Endothelial cell of umbilical vein (primary cell): ENCODE results near the gene TRPM5. TPM values are rescaled to one million over a fixed set of nuclear protein-coding genes. Genes with fewer than 3 reads are reported as not detected.

ENCODE experiments used
- BruUV-seq: library from RNA; stranded (reverse); fragments of 400-500 nt; replicated peaks from 2 replicates; lab custom pipeline; 2021; lab: Mats Ljungman, UMichigan
- CTCF ChIA-PET: fragments of 300-600, 350-600 bp; sonication (Branson Sonifier 250); formaldehyde crosslinking; loops from one replicate; lab custom pipeline; 2021; ENCODE audit warnings: antibody characterized with exemption, inconsistent platforms; lab: Charles Lee
- POLR2A ChIA-PET: fragments of 300-600, 350-600 bp; sonication (Branson Sonifier 250); formaldehyde crosslinking; loops from one replicate; lab custom pipeline; 2021; ENCODE audit warnings: antibody characterized with exemption, inconsistent platforms; lab: Charles Lee
- DNase-seq: peaks from one replicate; pipeline ENCODE4 v3.0.0-alpha.2; 2011; ENCODE audit warnings: low read depth, low spot score
- FAIRE-seq: peaks from 2 replicates; lab custom pipeline; 2011; peaks lifted over from hg19 to GRCh38; lab: Jason Lieb, UNC
- H2AFZ ChIP-seq: 2 replicates; pipeline ENCODE4 v1.6.0; 2012; ENCODE audit warnings: low read depth, low read length, control low read depth, inconsistent platforms
- H3K27ac ChIP-seq: 2 replicates; pipeline ENCODE4 v1.5.1; 2011; ENCODE audit warnings: low read depth, mild to moderate bottlenecking, control low read depth, low read length, moderate library complexity; ENCODE audit not compliant: insufficient read depth
- H3K27me3 ChIP-seq, 2 experiments: 2 replicates each; pipeline versions ENCODE4 v1.6.0 to v1.6.1; 2011; ENCODE audit warnings: low read length in 2 of 2, mixed read lengths in 1 of 2; ENCODE audit not compliant: control insufficient read depth in 2 of 2, insufficient read depth in 2 of 2
- H3K36me3 ChIP-seq, 2 experiments: 2 replicates in 1 of 2; 3 replicates in 1 of 2; pipeline ENCODE4 v1.5.1; 2011; ENCODE audit warnings: low read length in 2 of 2, mild to moderate bottlenecking in 1 of 2, moderate library complexity in 1 of 2; ENCODE audit not compliant: control insufficient read depth in 2 of 2, insufficient read depth in 2 of 2; ENCODE audit errors: extremely low read depth in 1 of 2
- H3K4me1 ChIP-seq: 3 replicates; pipeline ENCODE4 v1.5.1; 2011; ENCODE audit warnings: mild to moderate bottlenecking, low read length; ENCODE audit not compliant: control insufficient read depth, insufficient read depth; ENCODE audit errors: extremely low read depth
- H3K4me2 ChIP-seq: 2 replicates; pipeline ENCODE4 v1.6.1; 2011; ENCODE audit warnings: low read length, control low read depth, mixed read lengths; ENCODE audit not compliant: insufficient read depth
- H3K4me3 ChIP-seq, 3 experiments: fragments of 200-600 bp in 1 of 3; sonication (generic), shearing (Covaris generic) in 1 of 3; replicated peaks in 1 of 3; 2 replicates each; pipeline ENCODE4 v1.5.1; 2011 to 2016; ENCODE audit warnings: control low read depth in 3 of 3, low read length in 3 of 3, mild to moderate bottlenecking in 2 of 3, inconsistent platforms in 1 of 3, low read depth in 1 of 3, moderate library complexity in 1 of 3; ENCODE audit not compliant: insufficient read depth in 1 of 3
- H3K79me2 ChIP-seq: 2 replicates; pipeline ENCODE4 v1.6.0; 2012; ENCODE audit warnings: low read length, inconsistent platforms; ENCODE audit not compliant: control insufficient read depth, insufficient read depth
- H3K9ac ChIP-seq: replicated peaks from 2 replicates; pipeline ENCODE3; 2011; ENCODE audit warnings: low read length, control low read depth; ENCODE audit not compliant: insufficient read depth; ENCODE audit errors: extremely low read depth
- H3K9me1 ChIP-seq: replicated peaks from 3 replicates; pipeline ENCODE4 v1.6.0; 2011; ENCODE audit warnings: mild to moderate bottlenecking, low read length; ENCODE audit not compliant: control insufficient read depth, insufficient read depth; ENCODE audit errors: extremely low read depth
- H3K9me3 ChIP-seq: replicated peaks from 2 replicates; pipeline ENCODE4 v1.5.1; 2012; ENCODE audit warnings: low read length, inconsistent platforms; ENCODE audit not compliant: control insufficient read depth, insufficient read depth
- H4K20me1 ChIP-seq: replicated peaks from 2 replicates; pipeline ENCODE3; 2011; ENCODE audit warnings: mild to moderate bottlenecking, low read length; ENCODE audit not compliant: control insufficient read depth, insufficient read depth; ENCODE audit errors: extremely low read depth
- EZH2 ChIP-seq: IDR thresholded peaks from 2 replicates; pipeline ENCODE4 v1.6.1; 2012; ENCODE audit warnings: borderline replicate concordance, low read depth, mild to moderate bottlenecking, moderate library complexity, low read length, inconsistent platforms; ENCODE audit not compliant: severe bottlenecking
- FOS ChIP-seq: IDR thresholded peaks from 2 replicates; pipeline ENCODE4 v1.6.1; 2011; ENCODE audit warnings: mild to moderate bottlenecking, low read length, moderate library complexity, borderline replicate concordance; ENCODE audit not compliant: insufficient read depth
- GATA2 ChIP-seq: IDR thresholded peaks from 2 replicates; pipeline ENCODE4 v1.7.0; 2011; ENCODE audit warnings: low read depth, mild to moderate bottlenecking, moderate library complexity, mixed read lengths, low read length; ENCODE audit not compliant: insufficient read length, insufficient read depth
- JUN ChIP-seq: IDR thresholded peaks from 2 replicates; pipeline ENCODE4 v1.6.1; 2011; ENCODE audit warnings: borderline replicate concordance, low read depth; ENCODE audit not compliant: insufficient read length, insufficient read depth
- MYC ChIP-seq: IDR thresholded peaks from one replicate; pipeline ENCODE4 v1.6.1; 2011; ENCODE audit warnings: mild to moderate bottlenecking, low read depth, low read length
- POLR2A ChIP-seq: IDR thresholded peaks from 2 replicates; pipeline ENCODE4 v1.6.1; 2012; ENCODE audit warnings: low read depth, mild to moderate bottlenecking, control low read depth, low read length
- POLR2AphosphoS5 ChIP-seq: IDR thresholded peaks from 2 replicates; pipeline ENCODE4 v1.6.1; 2012; ENCODE audit warnings: low read depth, mild to moderate bottlenecking, control low read depth, low read length, moderate library complexity; ENCODE audit not compliant: insufficient read depth
- dilution Hi-C: fragments of 300-500 bp; cut with MboI; formaldehyde crosslinking; loops from one replicate; pipeline ENCODE4 v1.15.0; 2019; ENCODE audit warnings: low sequenced_read_pairs; ENCODE audit not compliant: extremely low pct_ligation_motif_present
- intact Hi-C: fragments of 100-400 bp; cut with micrococcal nuclease; formaldehyde crosslinking; loops from one replicate; pipeline ENCODE4 v1.10.0; 2022
- polyA plus RNA-seq, 4 experiments: library from polyadenylated mRNA; depleted of rRNA in 3 of 4; stranded (reverse) in 3 of 4; unstranded in 1 of 4; fragments of >200 nt; gene quantifications; 2 replicates each; pipeline versions ENCODE4 v1.2.1 to v1.2.3, GENCODE V29; 2011 to 2012; ENCODE audit warnings: missing spikeins in 1 of 4
- total RNA-seq: library from RNA; stranded (reverse); gene quantifications from 2 replicates; pipeline ENCODE4 v1.2.3, GENCODE V29; 2021
- TF ChIP-seq, protein P1 (sequence below): IDR thresholded peaks from 2 replicates; pipeline ENCODE4 v1.6.1; 2011; ENCODE audit not compliant: insufficient read depth, insufficient read length
- TF ChIP-seq, protein P2 (sequence below), 2 donors: IDR thresholded peaks; 1 replicate in 1 of 2; 2 replicates in 1 of 2; pipeline ENCODE4 v1.5.1; 2011; ENCODE audit warnings: low read length in 2 of 2, mild to moderate bottlenecking in 2 of 2, moderate library complexity in 2 of 2, control low read depth in 1 of 2, inconsistent platforms in 1 of 2, low read depth in 1 of 2; ENCODE audit not compliant: insufficient read depth in 1 of 2; ENCODE audit errors: extremely low read depth in 1 of 2

TRPM5 gene
- total and polyA plus RNA-seq, 2 donors (not counting 3 experiments of a cell fraction or from before 2014, with no cell fraction given), result not detected

DNA sequence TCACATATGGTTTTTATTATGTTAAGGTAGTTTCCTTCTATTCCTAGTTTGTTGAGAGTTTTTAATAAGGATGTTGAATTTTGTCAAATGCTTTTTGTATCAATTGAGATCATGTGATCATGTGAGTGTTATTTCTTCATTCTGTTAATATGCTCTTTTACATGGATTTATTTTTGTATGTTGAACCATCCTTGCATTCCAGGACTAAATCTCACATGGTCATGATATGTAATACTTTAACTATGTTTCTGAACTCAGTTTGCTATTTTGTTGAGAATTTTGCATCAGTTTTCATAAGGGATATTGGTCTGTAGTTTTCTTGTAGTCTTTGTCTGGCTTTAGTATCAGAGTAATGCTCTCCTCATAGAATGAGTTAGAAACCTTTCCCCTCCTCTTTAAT is 43.7 kb upstream of the TRPM5 start:
- TF ChIP-seq GATA2, result no peak
- no peak for TF ChIP-seq FOS
- TF ChIP-seq, protein P1, sequence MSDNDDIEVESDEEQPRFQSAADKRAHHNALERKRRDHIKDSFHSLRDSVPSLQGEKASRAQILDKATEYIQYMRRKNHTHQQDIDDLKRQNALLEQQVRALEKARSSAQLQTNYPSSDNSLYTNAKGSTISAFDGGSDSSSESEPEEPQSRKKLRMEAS, result no peak
- TF ChIP-seq EZH2, result no peak
- TF ChIP-seq POLR2AphosphoS5, result no peak
- TF ChIP-seq, protein P2, sequence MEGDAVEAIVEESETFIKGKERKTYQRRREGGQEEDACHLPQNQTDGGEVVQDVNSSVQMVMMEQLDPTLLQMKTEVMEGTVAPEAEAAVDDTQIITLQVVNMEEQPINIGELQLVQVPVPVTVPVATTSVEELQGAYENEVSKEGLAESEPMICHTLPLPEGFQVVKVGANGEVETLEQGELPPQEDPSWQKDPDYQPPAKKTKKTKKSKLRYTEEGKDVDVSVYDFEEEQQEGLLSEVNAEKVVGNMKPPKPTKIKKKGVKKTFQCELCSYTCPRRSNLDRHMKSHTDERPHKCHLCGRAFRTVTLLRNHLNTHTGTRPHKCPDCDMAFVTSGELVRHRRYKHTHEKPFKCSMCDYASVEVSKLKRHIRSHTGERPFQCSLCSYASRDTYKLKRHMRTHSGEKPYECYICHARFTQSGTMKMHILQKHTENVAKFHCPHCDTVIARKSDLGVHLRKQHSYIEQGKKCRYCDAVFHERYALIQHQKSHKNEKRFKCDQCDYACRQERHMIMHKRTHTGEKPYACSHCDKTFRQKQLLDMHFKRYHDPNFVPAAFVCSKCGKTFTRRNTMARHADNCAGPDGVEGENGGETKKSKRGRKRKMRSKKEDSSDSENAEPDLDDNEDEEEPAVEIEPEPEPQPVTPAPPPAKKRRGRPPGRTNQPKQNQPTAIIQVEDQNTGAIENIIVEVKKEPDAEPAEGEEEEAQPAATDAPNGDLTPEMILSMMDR (IDR thresholded peaks at IDR 0.05; ENCODE audit: extremely low read depth in 1 of 2, insufficient read depth in 1 of 2, low read depth in 1 of 2, low read length in 2 of 2), result no peak
- no peak for TF ChIP-seq JUN
- TF ChIP-seq MYC, result no peak
- no peak for TF ChIP-seq POLR2A
- no TSS peak for BruUV-seq

More for the DNA sequence above, 43.7 kb upstream of the TRPM5 start:
- intact Hi-C loops (no loop called here), dilution Hi-C loops (no loop called here)
- no peaks in the 10 kb centered on the region for H3K79me2 ChIP-seq
- H3K4me2 ChIP-seq, result no peak overlapping the region
- H3K9ac ChIP-seq, result no peak overlapping the region
- FAIRE-seq, result no peak
- no peak overlapping the region for H3K4me3 ChIP-seq
- H4K20me1 ChIP-seq, result no peaks in the 10 kb centered on the region
- H3K27me3 ChIP-seq, result no peaks in the 10 kb centered on the region
- no peak overlapping the region for H2AFZ ChIP-seq
- no peaks in the 10 kb centered on the region for H3K9me1 ChIP-seq
- DNase-seq, result no peak
- no peaks in the 10 kb centered on the region for H3K9me3 ChIP-seq
- ChIA-PET POLR2A (no interaction called here), CTCF (no interaction called here)
- H3K36me3 ChIP-seq, result no peaks in the 10 kb centered on the region
- H3K4me1 ChIP-seq, result no peaks in the 10 kb centered on the region
- H3K27ac ChIP-seq, result no peak overlapping the region
